ENCODE results near the gene HRH1. TPM values are rescaled to one million over a fixed set of nuclear protein-coding genes. Genes with fewer than 3 reads are reported as not detected.
"Not testable (repeated sequence)": the region's sequence is repeated elsewhere in the genome, so short reads cannot be mapped to it uniquely, and the experiment has no call there.

The HRH1 gene
- total RNA-seq, 2 experiments from 2014 or later: 0.18 to 0.29 TPM

GRCh38 chr3:11217370-11217769 is 63.1 kb downstream of the HRH1 start:
- H3K4me3 Mint-ChIP-seq; H3K27ac Mint-ChIP-seq; ATAC-seq; H3K4me1 Mint-ChIP-seq (ENCODE audit: low read depth); H3K9me3 Mint-ChIP-seq (ENCODE audit: insufficient read depth); POLR2A ChIA-PET; DNase-seq; H3K36me3 Mint-ChIP-seq (ENCODE audit: low read depth); CTCF ChIA-PET: not testable (repeated sequence)
- H3K27me3 Mint-ChIP-seq (ENCODE audit: low read depth): peaks cover 19% of the 10 kb centered on the region

GRCh38 chr3:11220230-11220629 is 65.9 kb downstream of the HRH1 start:
- Mint-ChIP-seq H3K27me3 (ENCODE audit: low read depth) (peaks cover 12% of the 10 kb centered on the region), H3K9me3 (ENCODE audit: insufficient read depth) (no peaks in the 10 kb centered on the region), H3K4me1 (ENCODE audit: low read depth) (peaks cover 2% of the 10 kb centered on the region), H3K27ac (no peak overlapping the region), H3K36me3 (ENCODE audit: low read depth) (no peaks in the 10 kb centered on the region), H3K4me3 (no peak overlapping the region)
- CTCF ChIA-PET: no interaction called here
- ATAC-seq (no peak), DNase-seq (no peak)
- POLR2A ChIA-PET: no interaction called here

GRCh38 chr3:11221818-11222415 is 67.6 kb downstream of the HRH1 start:
- H3K27ac Mint-ChIP-seq: no peak overlapping the region
- ChIA-PET POLR2A (no interaction called here), CTCF (no interaction called here)
- H3K4me1 Mint-ChIP-seq (ENCODE audit: low read depth): peaks cover 15% of the 10 kb centered on the region
- ATAC-seq: no peak
- H3K27me3 Mint-ChIP-seq (ENCODE audit: low read depth): peaks cover 10% of the 10 kb centered on the region
- no peak for DNase-seq
- no peaks in the 10 kb centered on the region for H3K36me3 Mint-ChIP-seq (ENCODE audit: low read depth)
- no peak overlapping the region for H3K4me3 Mint-ChIP-seq
- H3K9me3 Mint-ChIP-seq (ENCODE audit: insufficient read depth): no peaks in the 10 kb centered on the region

GRCh38 chr3:11224010-11224409 is 69.7 kb downstream of the HRH1 start:
- no peak overlapping the region for H3K4me3 Mint-ChIP-seq
- H3K9me3 Mint-ChIP-seq (ENCODE audit: insufficient read depth): no peaks in the 10 kb centered on the region
- ChIA-PET POLR2A (no interaction called here), CTCF (no interaction called here)
- H3K36me3 Mint-ChIP-seq (ENCODE audit: low read depth): no peaks in the 10 kb centered on the region
- no peak for DNase-seq
- peaks cover 28% of the 10 kb centered on the region for H3K4me1 Mint-ChIP-seq (ENCODE audit: low read depth)
- no peak for ATAC-seq
- no peak overlapping the region for H3K27ac Mint-ChIP-seq
- peaks cover 8% of the 10 kb centered on the region for H3K27me3 Mint-ChIP-seq (ENCODE audit: low read depth)

- POLR2A ChIA-PET: no interaction called here
- CTCF ChIA-PET: no interaction called here
- no peak overlapping the region for H3K4me3 Mint-ChIP-seq
Measured at GRCh38 chr3:11224870-11225229, 70.6 kb downstream of the HRH1 start.

GRCh38 chr3:11226042-11226370 is 71.7 kb downstream of the HRH1 start:
- Mint-ChIP-seq H3K27ac (peak overlapping the region; percentile 40), H3K4me1 (ENCODE audit: low read depth) (peaks cover 28% of the 10 kb centered on the region), H3K9me3 (ENCODE audit: insufficient read depth) (no peaks in the 10 kb centered on the region), H3K36me3 (ENCODE audit: low read depth) (no peaks in the 10 kb centered on the region), H3K4me3 (peak overlapping the region; percentile 2), H3K27me3 (ENCODE audit: low read depth) (peaks cover 5% of the 10 kb centered on the region)
- DNase-seq (no peak), ATAC-seq (no peak)
- POLR2A ChIA-PET: no interaction called here
- CTCF ChIA-PET: interaction anchor here (0.5 to 1.6 kb wide), 3 partner anchors 10 to 166 kb away, joined by 3 read pairs; no protein-coding TSS in a partner anchor

More at GRCh38 chr3:11224870-11225229, 70.6 kb downstream of the HRH1 start:
- ATAC-seq: no peak
- Mint-ChIP-seq H3K27ac (no peak overlapping the region), H3K27me3 (ENCODE audit: low read depth) (peaks cover 8% of the 10 kb centered on the region), H3K4me1 (ENCODE audit: low read depth) (peaks cover 28% of the 10 kb centered on the region), H3K36me3 (ENCODE audit: low read depth) (no peaks in the 10 kb centered on the region), H3K9me3 (ENCODE audit: insufficient read depth) (no peaks in the 10 kb centered on the region)
- no peak for DNase-seq

- Mint-ChIP-seq H3K4me1 (ENCODE audit: low read depth) (peaks cover 28% of the 10 kb centered on the region), H3K27me3 (ENCODE audit: low read depth) (peaks cover 8% of the 10 kb centered on the region), H3K9me3 (ENCODE audit: insufficient read depth) (no peaks in the 10 kb centered on the region), H3K27ac (no peak overlapping the region), H3K36me3 (ENCODE audit: low read depth) (no peaks in the 10 kb centered on the region), H3K4me3 (no peak overlapping the region)
- CTCF ChIA-PET: interaction anchor here (0.9 kb wide), 1 partner anchor 107 kb away, joined by 3 read pairs; no protein-coding TSS in a partner anchor
- ATAC-seq (no peak), DNase-seq (no peak)
- POLR2A ChIA-PET: interaction anchor here (0.7 kb wide), 1 partner anchor 18 kb away, joined by 3 read pairs; no protein-coding TSS in a partner anchor
Measured at GRCh38 chr3:11228041-11228440, 73.7 kb downstream of the HRH1 start.

GRCh38 chr3:11230125-11230524 is 75.8 kb downstream of the HRH1 start:
- DNase-seq (no peak), ATAC-seq (no peak)
- peaks cover 27% of the 10 kb centered on the region for H3K4me1 Mint-ChIP-seq (ENCODE audit: low read depth)
- ChIA-PET CTCF (no interaction called here), POLR2A (interaction anchor here (0.6 kb wide), 1 partner anchor 12 kb away, joined by 4 read pairs; no protein-coding TSS in a partner anchor)
- no peaks in the 10 kb centered on the region for H3K9me3 Mint-ChIP-seq (ENCODE audit: insufficient read depth)
- peaks cover 13% of the 10 kb centered on the region for H3K27me3 Mint-ChIP-seq (ENCODE audit: low read depth)
- H3K27ac Mint-ChIP-seq: no peak overlapping the region
- no peak overlapping the region for H3K4me3 Mint-ChIP-seq
- H3K36me3 Mint-ChIP-seq (ENCODE audit: low read depth): no peaks in the 10 kb centered on the region

GRCh38 chr3:11230832-11231231 is 76.5 kb downstream of the HRH1 start:
- Mint-ChIP-seq H3K9me3 (ENCODE audit: insufficient read depth) (no peaks in the 10 kb centered on the region), H3K27ac (no peak overlapping the region), H3K27me3 (ENCODE audit: low read depth) (peaks cover 13% of the 10 kb centered on the region), H3K4me3 (no peak overlapping the region), H3K4me1 (ENCODE audit: low read depth) (peaks cover 21% of the 10 kb centered on the region), H3K36me3 (ENCODE audit: low read depth) (no peaks in the 10 kb centered on the region)
- DNase-seq (no peak), ATAC-seq (no peak)
- ChIA-PET POLR2A (no interaction called here), CTCF (no interaction called here)

- Mint-ChIP-seq H3K27ac (no peak overlapping the region), H3K9me3 (ENCODE audit: insufficient read depth) (peaks cover 10% of the 10 kb centered on the region), H3K27me3 (ENCODE audit: low read depth) (peaks cover 13% of the 10 kb centered on the region), H3K36me3 (ENCODE audit: low read depth) (peaks cover 2% of the 10 kb centered on the region), H3K4me1 (ENCODE audit: low read depth) (peaks cover 17% of the 10 kb centered on the region), H3K4me3 (no peak overlapping the region)
- DNase-seq (no peak), ATAC-seq (no peak)
- ChIA-PET POLR2A (interaction anchor here (0.6 kb wide), 1 partner anchor 9 kb away, joined by 4 read pairs; no protein-coding TSS in a partner anchor), CTCF (interaction anchor here (0.8 to 6.8 kb wide), 5 partner anchors 9 to 100 kb away, joined by 3 to 80 read pairs (median 3); no protein-coding TSS in a partner anchor)
Measured at GRCh38 chr3:11235385-11235784, 81.1 kb downstream of the HRH1 start.

GRCh38 chr3:11236588-11237461 is 82.5 kb downstream of the HRH1 start:
- POLR2A ChIA-PET: interaction anchor here (0.9 kb wide), 1 partner anchor 35 kb away, joined by 3 read pairs; the partner anchor contains the start of gene ATG7
- no peak overlapping the region for H3K4me3 Mint-ChIP-seq
- H3K4me1 Mint-ChIP-seq (ENCODE audit: low read depth): peaks cover 21% of the 10 kb centered on the region
- H3K27me3 Mint-ChIP-seq (ENCODE audit: low read depth): peaks cover 10% of the 10 kb centered on the region
- H3K9me3 Mint-ChIP-seq (ENCODE audit: insufficient read depth): peaks cover 10% of the 10 kb centered on the region
- DNase-seq: peak; percentile 84
- CTCF ChIA-PET: interaction anchor here (0.9 to 6.8 kb wide), 15 partner anchors 9 to 414 kb away, joined by 3 to 80 read pairs (median 3); partner anchors contain the start of gene ATG7
- no peak overlapping the region for H3K27ac Mint-ChIP-seq
- peaks cover 2% of the 10 kb centered on the region for H3K36me3 Mint-ChIP-seq (ENCODE audit: low read depth)
- ATAC-seq: peak; percentile 72

GRCh38 chr3:11238060-11238459 is 83.8 kb downstream of the HRH1 start:
- Mint-ChIP-seq H3K36me3 (ENCODE audit: low read depth) (peaks cover 2% of the 10 kb centered on the region), H3K27ac (peak overlapping the region; percentile 55), H3K27me3 (ENCODE audit: low read depth) (peaks cover 5% of the 10 kb centered on the region), H3K9me3 (ENCODE audit: insufficient read depth) (peaks cover 10% of the 10 kb centered on the region), H3K4me1 (ENCODE audit: low read depth) (peaks cover 21% of the 10 kb centered on the region), H3K4me3 (no peak overlapping the region)
- ATAC-seq (peak; percentile 41), DNase-seq (no peak)
- ChIA-PET POLR2A (interaction anchor here (0.9 to 1.2 kb wide), 2 partner anchors 35 to 52 kb away, joined by 3 to 4 read pairs; no protein-coding TSS in a partner anchor), CTCF (interaction anchor here (0.6 to 6.8 kb wide), 8 partner anchors 53 to 413 kb away, joined by 3 to 80 read pairs (median 3); no protein-coding TSS in a partner anchor)

All from activated CD8-positive, alpha-beta T cell treated with anti-CD3 and anti-CD28 coated beads, Interleukin-2, amount 10 ng/mL, durations not matched to agents 7 days and 5 days (primary cell).